ENCODE data around the gene DGCR6L.
"Not testable (repeated sequence)": the region's sequence is repeated elsewhere in the genome, so short reads cannot be mapped to it uniquely, and the experiment has no call there.

GRCh38 chr22:20360261-20360660 lies 40.4 kb upstream of the DGCR6L start:
- TF ChIP-seq CTCF (IDR thresholded peaks at IDR 0.05; ENCODE audit: borderline replicate concordance, extremely low read depth, low read length, poor library complexity, severe bottlenecking); EZH2 (IDR thresholded peaks at IDR 0.05; ENCODE audit: borderline replicate concordance, low read depth, low read length, severe bottlenecking): not testable (repeated sequence)
